MV-4-11 (cell line): Measurements from ENCODE around the gene KRTAP4-3.
"Not testable (repeated sequence)": the region's sequence is repeated elsewhere in the genome, so short reads cannot be mapped to it uniquely, and the experiment has no call there.

Source experiments
- DNase-seq: peaks from one replicate; lab custom pipeline; 2025; lab: John Stamatoyannopoulos, UW

Gene KRTAP4-3

GRCh38 chr17:41117846-41118386 lies 50.1 kb downstream of the KRTAP4-3 start, which contains the start of gene KRTAP4-11:
Gene KRTAP4-11, minus strand, starts transcription at chr17:41118373. Its CDS starts 58 bp downstream, at chr17:41118315.
- not testable (repeated sequence) for DNase-seq
